ENCODE measurements around the gene TIMM44. TPM values are rescaled to one million over a fixed set of nuclear protein-coding genes. Genes with fewer than 3 reads are reported as not detected.

Gene TIMM44
- total and polyA plus RNA-seq, 2 of the 8 experiments (the other 6 are each of a cell fraction or from before 2014, with no cell fraction given) = 131 to 150 TPM

GRCh38 chr19:7901337-7901736, 42.1 kb downstream of the TIMM44 start:
- Histone ChIP-seq H2BK15ac (ENCODE audit: low read length) (no peak overlapping the region), H3K4me1 (replicated peaks in 1 of 4; ENCODE audit: control insufficient read depth in 3 of 4, insufficient read depth in 4 of 4, low read length in 3 of 4) (peaks cover 0 to 13% (median 7%) of the 10 kb centered on the region in 4 experiments; a peak in 5 of 7 replicates), H2AFZ (ENCODE audit: low read length) (no peak overlapping the region), H3K14ac (ENCODE audit: insufficient read length) (no peak overlapping the region), H3K27me3 (replicated peaks in 1 of 4; ENCODE audit: control insufficient read depth in 3 of 4, extremely low read depth in 1 of 4, insufficient read depth in 3 of 4, low read length in 3 of 4) (no peaks in the 10 kb centered on the region), H3K23ac (ENCODE audit: insufficient read length) (no peak overlapping the region), H3K4me2 (ENCODE audit: insufficient read depth in 1 of 2, low read depth in 2 of 2, low read length in 2 of 2) (no peak overlapping the region), H2BK20ac (ENCODE audit: low read length) (no peak overlapping the region), H3K18ac (ENCODE audit: extremely low read depth, low read length) (no peak overlapping the region), H3K4ac (replicated peaks; ENCODE audit: insufficient read length, low read depth, low read length) (no peak overlapping the region), H3K9me3 (ENCODE audit: insufficient read depth in 2 of 2, low read depth in 1 of 2, low read length in 1 of 2) (no peaks in the 10 kb centered on the region), H3K79me2 (ENCODE audit: control insufficient read depth in 1 of 2, insufficient read depth in 2 of 2, low read length in 2 of 2) (peaks cover 0 to 15% of the 10 kb centered on the region in 2 experiments; a peak in 2 of 4 replicates), H4K8ac (ENCODE audit: extremely low read depth, insufficient read depth, low read length) (no peak overlapping the region), H3K27ac (ENCODE audit: low read depth, low read length) (no peak overlapping the region), H3K4me3 (ENCODE audit: extremely low read depth in 1 of 4, insufficient read depth in 2 of 4, low read depth in 3 of 4, low read length in 4 of 4) (no peak overlapping the region), H3K56ac (replicated peaks; ENCODE audit: insufficient read length, low read depth, low read length) (no peak overlapping the region), H3K23me2 (ENCODE audit: low read depth, low read length) (peaks cover 13% of the 10 kb centered on the region), H2BK12ac (ENCODE audit: low read depth, low read length) (no peak overlapping the region), H4K20me1 (replicated peaks in 1 of 2; ENCODE audit: control insufficient read depth in 1 of 2, insufficient read depth in 2 of 2, low read length in 2 of 2) (no peaks in the 10 kb centered on the region), H4K5ac (ENCODE audit: insufficient read length, low read depth, low read length) (no peak overlapping the region), H4K91ac (replicated peaks; ENCODE audit: insufficient read length, low read length) (no peak overlapping the region), H3K79me1 (ENCODE audit: low read depth, low read length) (peaks cover 9% of the 10 kb centered on the region), H3K9ac (replicated peaks in 1 of 4; ENCODE audit: extremely low read depth in 1 of 4, low read depth in 3 of 4, low read length in 3 of 4) (no peak overlapping the region), H2BK120ac (replicated peaks; ENCODE audit: low read depth, low read length) (no peak overlapping the region), H2BK5ac (ENCODE audit: low read depth, low read length) (no peak overlapping the region), H3K36me3 (ENCODE audit: control insufficient read depth in 2 of 4, insufficient read depth in 4 of 4, low read length in 3 of 4) (no peaks in the 10 kb centered on the region; a peak in 2 of 8 replicates), H2AK5ac (ENCODE audit: low read depth, low read length) (no peak overlapping the region)
- 93% methylated on average over 7 of the region's 7 CpGs; no CpG with 5 or more reads in 1 of the 2 experiments for WGBS, 2 experiments (ENCODE audit: extremely low coverage in 1 of 2, insufficient coverage in 1 of 2, insufficient read length in 1 of 2, insufficient replicate concordance in 2 of 2, low coverage in 1 of 2, low lambda C conversion rate in 2 of 2, missing lambda C conversion rate in 1 of 2)
- DNase-seq (ENCODE audit: low read depth in 1 of 2, low spot score in 2 of 2) (no peak), FAIRE-seq (no peak)
- CTCF ChIA-PET (ENCODE audit: partially characterized antibody) = interaction anchor here (0.6 to 4.9 kb wide), 18 partner anchors 10 to 1393 kb away, joined by 3 to 21 read pairs (median 4); partner anchors contain the start of genes LRRC8E and TGFBR3L
- TF ChIP-seq KDM5A (IDR thresholded peaks at IDR 0.05; ENCODE audit: low read length) (no peak), YY1 (IDR thresholded peaks at IDR 0.05; ENCODE audit: low read depth, low read length) (no peak), SUZ12 (IDR thresholded peaks at IDR 0.05; ENCODE audit: low read length) (no peak), SAP30 (IDR thresholded peaks at IDR 0.05; ENCODE audit: insufficient read depth, insufficient replicate concordance, low read length) (no peak), TAF1 (IDR thresholded peaks at IDR 0.05; ENCODE audit: low read depth, low read length) (no peak), JUND (IDR thresholded peaks at IDR 0.05; ENCODE audit: low read length) (no peak), HDAC2 (IDR thresholded peaks at IDR 0.05; ENCODE audit: borderline replicate concordance in 1 of 2, low read depth in 2 of 2, low read length in 2 of 2) (no peak), CBX8 (IDR thresholded peaks at IDR 0.05; ENCODE audit: borderline replicate concordance, low read depth, low read length) (no peak), ASH2L (IDR thresholded peaks at IDR 0.05; ENCODE audit: low read length) (no peak), SP4 (IDR thresholded peaks at IDR 0.05; ENCODE audit: low read length) (no peak)
- TF ChIP-seq, protein P1, sequence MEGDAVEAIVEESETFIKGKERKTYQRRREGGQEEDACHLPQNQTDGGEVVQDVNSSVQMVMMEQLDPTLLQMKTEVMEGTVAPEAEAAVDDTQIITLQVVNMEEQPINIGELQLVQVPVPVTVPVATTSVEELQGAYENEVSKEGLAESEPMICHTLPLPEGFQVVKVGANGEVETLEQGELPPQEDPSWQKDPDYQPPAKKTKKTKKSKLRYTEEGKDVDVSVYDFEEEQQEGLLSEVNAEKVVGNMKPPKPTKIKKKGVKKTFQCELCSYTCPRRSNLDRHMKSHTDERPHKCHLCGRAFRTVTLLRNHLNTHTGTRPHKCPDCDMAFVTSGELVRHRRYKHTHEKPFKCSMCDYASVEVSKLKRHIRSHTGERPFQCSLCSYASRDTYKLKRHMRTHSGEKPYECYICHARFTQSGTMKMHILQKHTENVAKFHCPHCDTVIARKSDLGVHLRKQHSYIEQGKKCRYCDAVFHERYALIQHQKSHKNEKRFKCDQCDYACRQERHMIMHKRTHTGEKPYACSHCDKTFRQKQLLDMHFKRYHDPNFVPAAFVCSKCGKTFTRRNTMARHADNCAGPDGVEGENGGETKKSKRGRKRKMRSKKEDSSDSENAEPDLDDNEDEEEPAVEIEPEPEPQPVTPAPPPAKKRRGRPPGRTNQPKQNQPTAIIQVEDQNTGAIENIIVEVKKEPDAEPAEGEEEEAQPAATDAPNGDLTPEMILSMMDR (IDR thresholded peaks at IDR 0.05; ENCODE audit: control extremely low read depth in 1 of 3, insufficient read depth in 1 of 3, low read depth in 1 of 3, low read length in 3 of 3) = no peak
- POLR2A ChIA-PET (ENCODE audit: partially characterized antibody) = interaction anchor here (0.7 to 5.0 kb wide), 13 partner anchors 7 to 48 kb away, joined by 3 to 22 read pairs (median 7); partner anchors contain the start of genes LRRC8E, SNAPC2, TGFBR3L and TIMM44
